NCI-H1436 treated with DMSO at 0.1 percent for 48 hours (cell line): Measurements from ENCODE around the gene ANAPC1.
"Not testable (repeated sequence)": the region's sequence is repeated elsewhere in the genome, so short reads cannot be mapped to it uniquely, and the experiment has no call there.

Experiments used
- DNase-seq: peaks from one replicate; lab custom pipeline; 2025; lab: John Stamatoyannopoulos, UW

ANAPC1 gene

GRCh38 chr2:111903930-111904439, 20.0 kb upstream of the ANAPC1 start:
- DNase-seq, result no peak

DNA sequence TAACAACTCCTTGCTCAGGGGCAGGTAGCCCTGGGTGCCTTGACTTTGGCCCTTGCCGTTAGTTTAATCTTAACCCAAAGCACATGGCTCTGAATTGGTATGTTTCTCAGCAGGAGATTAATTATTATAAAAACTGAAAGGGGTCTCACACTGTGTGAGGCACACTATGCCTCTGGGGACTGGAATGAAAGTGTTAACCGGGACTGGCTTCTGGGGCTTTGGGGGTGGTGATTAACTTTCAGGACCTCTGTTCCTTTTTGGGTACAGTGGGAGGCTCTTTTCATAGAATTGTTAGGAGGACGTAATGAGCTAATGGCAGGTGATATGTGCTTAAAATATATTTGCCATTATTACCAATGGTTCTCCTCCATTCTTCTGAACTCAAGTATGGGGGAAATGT, 19.5 kb upstream of the ANAPC1 start:
- DNase-seq, result no peak

- no peak for DNase-seq
These were observed 16.9 kb upstream of the ANAPC1 start for GRCh38 chr2:111900859-111901258.

GRCh38 chr2:111898703-111899514, 14.9 kb upstream of the ANAPC1 start:
- DNase-seq, result no peak

DNA sequence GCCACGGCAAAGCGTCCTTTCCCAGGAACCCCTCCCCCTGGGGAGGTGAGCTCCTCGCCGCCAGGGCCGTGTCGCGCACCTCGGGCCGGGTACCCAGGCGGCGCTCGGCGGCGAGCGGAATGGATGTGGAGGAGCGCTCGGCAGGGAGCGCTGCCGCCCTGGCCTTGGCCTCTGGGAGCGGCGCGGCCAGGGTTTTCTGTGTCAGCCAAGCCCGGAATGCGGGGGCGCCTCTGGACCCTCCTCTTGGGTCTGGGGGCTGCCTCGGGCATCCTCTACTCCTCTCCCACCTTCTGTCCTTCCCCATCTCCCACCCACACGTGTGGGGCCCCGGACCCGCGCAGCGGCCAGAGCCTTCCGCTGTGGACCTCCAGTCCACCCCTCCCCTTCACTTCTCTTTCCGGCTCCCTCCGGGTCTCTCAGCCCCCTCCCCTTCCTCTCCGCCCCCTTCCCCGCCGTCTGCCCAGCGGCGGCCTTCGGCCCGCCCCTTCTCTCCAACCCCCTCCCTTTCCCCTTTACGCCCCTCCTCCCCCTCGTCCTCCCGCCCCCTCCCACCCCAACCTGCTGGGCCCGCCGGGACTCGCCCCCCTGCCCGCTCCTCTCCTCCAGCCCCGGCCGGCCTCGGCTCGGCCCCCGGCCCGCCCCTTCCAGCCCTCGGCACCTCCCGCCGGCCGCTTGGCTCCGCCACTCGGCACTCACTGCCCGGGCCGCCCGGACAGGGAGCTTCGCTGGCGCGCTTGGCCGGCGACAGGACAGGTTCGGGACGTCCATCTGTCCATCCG, 14.1 kb upstream of the ANAPC1 start, which contains the start of gene MERTK:
Gene MERTK (plus strand): TSS at position 684 of the 779 bp plus-strand sequence. CDS start 129 bp downstream, outside the sequence.
- DNase-seq, result no peak

DNA sequence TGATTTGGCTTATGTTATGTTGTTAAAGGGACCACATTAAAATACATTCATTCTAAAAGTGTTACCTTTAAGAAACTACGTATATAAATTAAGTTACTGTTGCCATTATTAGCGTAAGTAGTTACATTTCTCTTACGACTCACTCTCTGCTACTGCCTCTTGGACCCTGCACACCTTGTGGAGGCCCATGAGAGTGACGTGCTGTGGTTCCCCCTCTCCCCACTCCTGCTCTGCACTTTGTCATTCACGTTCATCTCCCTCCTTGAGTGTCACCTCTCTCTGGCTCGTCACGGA, 13.6 kb upstream of the ANAPC1 start:
- DNase-seq, result no peak

GRCh38 chr2:111896576-111896975, 12.6 kb upstream of the ANAPC1 start:
- DNase-seq, result no peak

DNA sequence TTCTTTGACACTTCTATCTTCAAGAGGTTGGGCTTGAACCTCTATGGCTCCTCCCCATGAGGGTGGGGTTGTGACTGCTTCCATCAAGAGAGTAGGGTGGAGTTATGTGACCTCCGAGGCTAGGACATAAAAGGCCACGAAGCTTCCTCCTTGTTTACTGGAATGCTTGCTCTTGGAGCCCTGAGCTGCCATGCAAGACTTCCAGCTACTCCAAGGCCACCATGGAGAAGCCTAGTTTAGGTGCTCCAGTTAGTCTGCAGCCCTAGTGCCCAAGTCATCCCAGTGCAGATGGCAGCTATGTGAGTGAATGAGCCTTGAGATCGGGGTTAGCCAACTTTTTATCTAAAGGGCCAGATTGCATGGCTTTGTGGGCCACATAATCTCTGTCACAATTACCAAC, 12.0 kb upstream of the ANAPC1 start:
- DNase-seq, result no peak

- no peak for DNase-seq
These were observed 585 bp upstream of the ANAPC1 start for GRCh38 chr2:111884592-111884964.

GRCh38 chr2:111872806-111873205, 11.2 kb downstream of the ANAPC1 start:
- DNase-seq, result not testable (repeated sequence)

- DNase-seq, result not testable (repeated sequence)
These were observed 18.9 kb downstream of the ANAPC1 start for GRCh38 chr2:111865124-111865523.

DNA sequence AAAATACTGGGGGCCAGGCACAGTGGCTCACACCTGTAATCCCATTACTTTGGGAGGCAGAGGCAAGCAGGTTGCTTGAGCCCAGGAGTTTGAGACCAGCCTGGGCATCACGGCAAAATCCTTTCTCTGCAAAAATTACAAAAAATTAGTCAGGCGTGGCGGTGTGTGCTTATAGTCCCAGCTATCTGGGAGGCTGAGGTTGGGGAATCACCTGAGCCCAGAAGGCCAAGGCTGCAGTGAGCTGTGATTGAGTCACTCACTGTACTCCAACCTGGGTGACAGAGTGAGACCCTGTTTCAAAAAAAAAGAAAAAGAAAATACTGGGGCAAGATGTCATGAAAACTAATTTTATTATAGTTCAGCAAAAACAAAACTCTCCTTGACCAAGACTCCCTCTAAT, 24.0 kb downstream of the ANAPC1 start:
- not testable (repeated sequence) for DNase-seq

- not testable (repeated sequence) for DNase-seq
These were observed 31.4 kb downstream of the ANAPC1 start for GRCh38 chr2:111852544-111852943.

GRCh38 chr2:111850646-111851045, 33.3 kb downstream of the ANAPC1 start:
- not testable (repeated sequence) for DNase-seq

DNA sequence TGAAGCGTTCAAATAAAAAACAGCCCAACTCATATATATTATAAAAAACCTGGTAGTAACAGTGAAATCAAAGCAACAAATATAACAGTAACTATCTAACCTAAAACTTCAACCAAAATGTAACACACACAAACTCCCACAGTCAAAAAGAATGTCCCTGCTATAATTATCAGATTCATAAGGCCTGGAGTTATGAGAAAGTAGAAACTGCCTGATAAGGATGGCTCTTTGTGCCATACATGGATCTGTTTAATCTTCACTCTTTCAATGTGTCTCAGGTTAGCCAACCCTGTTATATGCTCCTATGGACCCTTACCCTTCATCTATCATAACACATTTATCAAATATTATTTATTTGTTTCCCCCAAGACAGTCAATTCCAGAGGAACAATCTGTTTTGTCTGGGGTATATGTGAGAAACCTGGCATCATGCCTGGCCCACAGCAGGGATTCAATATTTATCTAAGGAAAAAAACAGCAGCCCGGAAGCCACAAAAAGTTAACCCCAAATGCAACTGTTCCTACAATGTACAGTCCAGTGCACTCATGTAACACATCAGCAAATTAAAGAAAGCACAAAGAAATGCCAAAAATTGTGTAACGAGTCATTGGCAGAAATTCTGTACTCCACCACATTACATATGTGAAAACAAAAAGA, 44.2 kb downstream of the ANAPC1 start:
- not testable (repeated sequence) for DNase-seq

DNA sequence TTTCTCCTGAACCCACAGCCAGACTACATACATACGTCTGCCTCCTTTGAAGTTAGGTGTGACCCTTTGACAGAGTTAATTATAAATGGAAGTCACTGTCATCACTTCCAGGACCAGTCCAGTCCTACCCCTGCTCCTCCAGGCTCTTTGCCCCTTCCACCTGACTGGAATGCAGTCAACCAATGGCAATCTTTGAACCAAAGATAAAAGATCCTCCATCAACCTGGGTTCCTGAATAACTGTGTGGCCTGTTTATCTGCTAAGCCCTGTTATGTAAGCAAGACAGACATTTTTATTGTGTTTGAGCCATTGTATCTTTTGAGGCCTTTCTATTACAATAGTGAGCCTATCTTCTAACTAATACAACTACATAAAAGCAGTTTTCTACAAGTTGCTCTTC, 45.0 kb downstream of the ANAPC1 start:
- DNase-seq, result not testable (repeated sequence)

- not testable (repeated sequence) for DNase-seq
These were observed 49.8 kb downstream of the ANAPC1 start for GRCh38 chr2:111834221-111834620.

GRCh38 chr2:111830479-111830878, 53.5 kb downstream of the ANAPC1 start:
- not testable (repeated sequence) for DNase-seq

DNA sequence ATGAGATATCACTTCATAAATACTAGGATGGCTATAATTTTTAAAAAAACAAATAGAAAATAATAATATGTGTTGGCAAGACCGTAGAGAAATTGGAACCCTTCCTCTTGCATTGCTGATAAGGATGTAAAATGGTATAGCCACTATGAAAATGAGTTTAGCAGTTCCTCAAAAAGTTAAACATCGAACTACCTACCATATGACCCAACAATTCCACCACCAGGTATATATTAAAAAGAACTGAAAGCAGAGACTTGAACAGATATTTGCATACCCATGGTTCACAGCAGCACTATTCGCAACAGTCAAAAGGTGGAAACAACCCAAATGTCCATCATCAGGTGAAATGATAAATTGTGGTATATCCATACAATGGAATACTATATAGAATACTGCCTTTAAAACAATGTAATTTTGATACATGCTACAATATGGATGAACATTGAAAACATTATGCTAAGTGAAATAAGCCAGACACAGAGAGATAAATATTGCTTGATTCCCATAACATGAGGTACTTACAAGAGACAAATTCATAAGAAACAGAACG, 55.7 kb downstream of the ANAPC1 start:
- not testable (repeated sequence) for DNase-seq

GRCh38 chr2:111812970-111813622, 70.9 kb downstream of the ANAPC1 start:
- not testable (repeated sequence) for DNase-seq

GRCh38 chr2:111790633-111791032, 93.4 kb downstream of the ANAPC1 start:
- not testable (repeated sequence) for DNase-seq

DNA sequence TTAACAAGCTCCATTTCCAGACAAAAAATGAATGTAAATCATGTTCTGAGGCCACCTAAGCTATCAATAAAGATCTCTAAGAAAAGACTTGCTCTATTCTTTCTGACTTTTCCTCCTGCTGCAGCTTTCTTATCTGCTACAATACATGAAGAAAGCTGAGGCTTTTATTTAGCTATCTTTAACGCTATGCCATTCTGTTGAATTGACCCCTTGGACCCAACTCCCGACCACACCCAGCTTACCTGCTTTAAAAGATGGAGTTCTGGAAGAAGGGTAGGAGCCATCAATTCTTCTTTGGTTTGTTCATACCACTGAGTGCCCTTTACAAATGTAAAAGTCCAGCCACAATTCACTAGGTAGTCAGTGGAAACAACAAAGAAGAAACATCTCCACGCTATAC, 99.9 kb downstream of the ANAPC1 start:
- not testable (repeated sequence) for DNase-seq
